Measurements from ENCODE around the gene GABARAP.

The GABARAP gene

GRCh38 chr17:7220593-7221277 is 21.5 kb downstream of the GABARAP start:
- H3K4me3 ChIP-seq (replicated peaks; ENCODE audit: low read depth, low read length), result peak overlapping the region; percentile 83
- TF ChIP-seq CTCF (IDR thresholded peaks at IDR 0.05; ENCODE audit: low read depth, low read length, missing control alignments), result peak; percentile 49

GRCh38 chr17:7219812-7220592 is 22.2 kb downstream of the GABARAP start, which contains the start of the genes ACADVL and DLG4:
Gene ACADVL (plus strand): TSS chr17:7219938. CDS start chr17:7219985, 47 bp downstream.
Gene DLG4 (minus strand): TSS chr17:7219836.
- peak; percentile 54 for DNase-seq (ENCODE audit: extremely low read depth, low read depth)
- no peak for TF ChIP-seq CTCF (IDR thresholded peaks at IDR 0.05; ENCODE audit: low read depth, low read length, missing control alignments)
- H3K4me3 ChIP-seq (replicated peaks; ENCODE audit: low read depth, low read length), result peak within 1 kb of the TSS; percentile 83

More at GRCh38 chr17:7220593-7221277, 21.5 kb downstream of the GABARAP start:
- DNase-seq (ENCODE audit: extremely low read depth, low read depth), result no peak

GRCh38 chr17:7219229-7219811 is 22.9 kb downstream of the GABARAP start:
- no peak for DNase-seq (ENCODE audit: extremely low read depth, low read depth)
- peak overlapping the region; percentile 83 for H3K4me3 ChIP-seq (replicated peaks; ENCODE audit: low read depth, low read length)
- no peak for TF ChIP-seq CTCF (IDR thresholded peaks at IDR 0.05; ENCODE audit: low read depth, low read length, missing control alignments)

GRCh38 chr17:7218758-7219157 is 23.5 kb downstream of the GABARAP start:
- DNase-seq (ENCODE audit: extremely low read depth, low read depth), result no peak
- TF ChIP-seq CTCF (IDR thresholded peaks at IDR 0.05; ENCODE audit: low read depth, low read length, missing control alignments), result no peak
- no peak overlapping the region for H3K4me3 ChIP-seq (replicated peaks; ENCODE audit: low read depth, low read length)

- DNase-seq (ENCODE audit: extremely low read depth, low read depth), result no peak
- no peak for TF ChIP-seq CTCF (IDR thresholded peaks at IDR 0.05; ENCODE audit: low read depth, low read length, missing control alignments)
- peak overlapping the region; percentile 63; the same call in 1 of the 2 replicates for H3K4me3 ChIP-seq (replicated peaks; ENCODE audit: low read depth, low read length)
These were observed 24.1 kb downstream of the GABARAP start for GRCh38 chr17:7218166-7218565.

- H3K4me3 ChIP-seq (replicated peaks; ENCODE audit: low read depth, low read length), result peak overlapping the region; percentile 63
- DNase-seq (ENCODE audit: extremely low read depth, low read depth), result no peak
- TF ChIP-seq CTCF (IDR thresholded peaks at IDR 0.05; ENCODE audit: low read depth, low read length, missing control alignments), result no peak
These were observed 24.9 kb downstream of the GABARAP start for GRCh38 chr17:7217113-7217987.

Data from HFF-Myc (cell line).